Tibial nerve (tissue), 4 donors: ENCODE measurements around the gene MIEF1. TPM values are rescaled to one million over a fixed set of nuclear protein-coding genes. Genes with fewer than 3 reads are reported as not detected.

ENCODE experiments used
- DNase-seq, 2 donors: peaks; one replicate each; pipeline ENCODE4 v3.0.0-alpha.2; 2019; ENCODE audit warnings: low spot score in 2 of 2
- H3K27ac ChIP-seq, 4 donors: fragments of 200-600 bp; sonication (generic) in 3 of 4; one replicate each; pipeline ENCODE4 v1.5.1; 2017 to 2019; ENCODE audit warnings: mild to moderate bottlenecking in 1 of 4
- H3K27me3 ChIP-seq, 2 donors: fragments of 200-600 bp; sonication (generic) in 1 of 2; one replicate each; pipeline versions ENCODE4 v1.5.1 to v1.6.0; 2017 to 2019
- H3K36me3 ChIP-seq, 3 donors: fragments of 200-600 bp; sonication (generic); one replicate each; pipeline ENCODE4 v1.5.1; 2018 to 2019
- H3K4me1 ChIP-seq, 4 donors: fragments of 200-600 bp; sonication (generic) in 3 of 4; one replicate each; pipeline ENCODE4 v1.5.1; 2017 to 2019
- H3K4me3 ChIP-seq, 4 donors: fragments of 200-600 bp; sonication (generic) in 3 of 4; one replicate each; pipeline ENCODE4 v1.5.1; 2017 to 2019; ENCODE audit warnings: mild to moderate bottlenecking in 1 of 4, moderate library complexity in 1 of 4
- H3K9me3 ChIP-seq, 4 donors: fragments of 200-600 bp; sonication (generic) in 3 of 4; one replicate each; pipeline ENCODE4 v1.5.1; 2017 to 2019
- EP300 ChIP-seq, 2 donors: sonication (generic); formaldehyde crosslinking; IDR thresholded peaks; one replicate each; pipeline ENCODE4 v1.6.1; 2017; ENCODE audit warnings: antibody characterized with exemption in 2 of 2, mild to moderate bottlenecking in 1 of 2
- POLR2A ChIP-seq, 2 donors: fragments of 450-650 bp; IDR thresholded peaks; one replicate each; pipeline ENCODE4 v1.6.1; 2017; ENCODE audit warnings: antibody characterized with exemption in 2 of 2, mild to moderate bottlenecking in 2 of 2, moderate library complexity in 2 of 2
- WGBS, 2 donors: methylation state at CpG; one replicate each; pipeline ENCODE4 v1.1.5; 2018; 5-methylcytosine and 5-hydroxymethylcytosine counted together
- total RNA-seq, 4 donors: library from RNA; depleted of rRNA; stranded (reverse); fragments of >200 nt; gene quantifications; one replicate each; pipeline ENCODE4 v1.1.0, GENCODE V29; 2016
- TF ChIP-seq, protein P1 (sequence below), 5 experiments: fragments of 200-600 bp in 3 of 5; fragments of 450-650 bp in 2 of 5; sonication (generic) in 3 of 5; IDR thresholded peaks; one replicate each; pipeline ENCODE4 v1.5.1; 2016 to 2019; ENCODE audit warnings: antibody characterized with exemption in 5 of 5, mild to moderate bottlenecking in 3 of 5, moderate library complexity in 2 of 5

The MIEF1 gene
- total RNA-seq, 4 donors from 2014 or later = 18.0 to 38.2 (median 26.9) TPM

DNA sequence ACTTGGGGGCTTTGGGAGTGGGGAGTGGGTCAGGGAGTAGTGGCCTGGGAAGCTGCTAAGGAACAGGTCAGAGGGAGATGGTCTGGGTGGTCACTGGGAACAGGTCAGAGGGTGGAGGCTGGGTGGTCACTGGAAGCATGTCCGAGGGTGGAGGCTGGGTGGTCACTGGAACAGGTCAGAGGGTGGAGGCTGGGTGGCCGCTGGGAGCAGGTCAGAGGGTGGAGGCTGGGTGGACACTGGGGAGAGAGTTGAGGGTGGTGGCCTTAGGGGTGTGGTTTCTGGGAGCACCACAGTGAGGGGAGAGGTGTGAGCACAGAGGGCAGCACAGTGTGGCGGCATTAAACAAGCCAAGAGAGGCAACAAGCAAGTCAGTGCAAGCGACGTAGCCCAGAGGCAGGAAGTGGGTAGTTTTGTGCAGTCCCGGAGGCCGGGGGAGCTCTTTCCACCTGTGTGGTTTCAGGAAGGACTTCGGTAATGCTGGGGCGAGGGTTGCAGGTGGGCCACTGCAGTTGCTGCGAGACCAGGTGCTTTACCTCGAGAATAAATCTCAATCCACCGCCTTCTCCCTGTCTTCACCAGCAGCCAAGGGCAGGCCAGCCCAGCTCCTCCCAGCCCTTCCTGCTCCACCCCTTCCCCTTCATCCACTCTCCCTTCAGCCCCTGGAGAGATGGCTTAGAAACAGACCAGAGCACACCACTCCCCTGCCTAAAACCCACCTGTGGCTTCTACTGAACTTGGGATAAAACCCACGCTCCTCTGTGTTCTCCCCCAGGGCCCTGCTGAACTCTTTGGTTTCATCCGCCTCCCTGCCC, 65.3 kb downstream of the MIEF1 start:
- WGBS, 2 donors = 52 to 55% methylated on average over 14 of the region's 14 CpGs
- Histone ChIP-seq H3K27me3 (no peaks in the 10 kb centered on the region), H3K36me3 (no peaks in the 10 kb centered on the region), H3K9me3 (no peaks in the 10 kb centered on the region), H3K4me1 (no peaks in the 10 kb centered on the region), H3K27ac (no peak overlapping the region), H3K4me3 (no peak overlapping the region)
- TF ChIP-seq POLR2A (IDR thresholded peaks at IDR 0.05) = no peak
- no peak for TF ChIP-seq EP300 (IDR thresholded peaks at IDR 0.05)
- TF ChIP-seq, protein P1, sequence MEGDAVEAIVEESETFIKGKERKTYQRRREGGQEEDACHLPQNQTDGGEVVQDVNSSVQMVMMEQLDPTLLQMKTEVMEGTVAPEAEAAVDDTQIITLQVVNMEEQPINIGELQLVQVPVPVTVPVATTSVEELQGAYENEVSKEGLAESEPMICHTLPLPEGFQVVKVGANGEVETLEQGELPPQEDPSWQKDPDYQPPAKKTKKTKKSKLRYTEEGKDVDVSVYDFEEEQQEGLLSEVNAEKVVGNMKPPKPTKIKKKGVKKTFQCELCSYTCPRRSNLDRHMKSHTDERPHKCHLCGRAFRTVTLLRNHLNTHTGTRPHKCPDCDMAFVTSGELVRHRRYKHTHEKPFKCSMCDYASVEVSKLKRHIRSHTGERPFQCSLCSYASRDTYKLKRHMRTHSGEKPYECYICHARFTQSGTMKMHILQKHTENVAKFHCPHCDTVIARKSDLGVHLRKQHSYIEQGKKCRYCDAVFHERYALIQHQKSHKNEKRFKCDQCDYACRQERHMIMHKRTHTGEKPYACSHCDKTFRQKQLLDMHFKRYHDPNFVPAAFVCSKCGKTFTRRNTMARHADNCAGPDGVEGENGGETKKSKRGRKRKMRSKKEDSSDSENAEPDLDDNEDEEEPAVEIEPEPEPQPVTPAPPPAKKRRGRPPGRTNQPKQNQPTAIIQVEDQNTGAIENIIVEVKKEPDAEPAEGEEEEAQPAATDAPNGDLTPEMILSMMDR (IDR thresholded peaks at IDR 0.05) = no peak
- DNase-seq = no peak

Other genes starting within 250 kb of the MIEF1 start
- 1,000 to 10,000 TPM; 1,869 to 2,331 (median 1,970) TPM for gene RPL3, start 182.7 kb upstream of the MIEF1 start, total RNA-seq
- 10 to 100 TPM; 21.1 to 32.8 (median 25.5) TPM for gene SYNGR1, start 152.3 kb upstream of the MIEF1 start, total RNA-seq
- gene TAB1, start 102.5 kb upstream of the MIEF1 start, total RNA-seq = 10 to 100 TPM; 29.7 to 33.7 (median 32.0) TPM
- 10 to 100 TPM; 26.2 to 32.7 (median 32.2) TPM for gene MGAT3, start 45.3 kb upstream of the MIEF1 start, total RNA-seq
- gene ATF4, start 18.3 kb downstream of the MIEF1 start, total RNA-seq = 100 to 1,000 TPM; 347 to 405 (median 390) TPM
- gene RPS19BP1, start 30.5 kb downstream of the MIEF1 start, total RNA-seq = 100 to 1,000 TPM; 178 to 206 (median 197) TPM
- gene CACNA1I, start 68.5 kb downstream of the MIEF1 start, total RNA-seq = under 1 TPM; 0.42 to 0.78 (median 0.52) TPM